ENCODE results near the gene MED23. TPM values are rescaled to one million over a fixed set of nuclear protein-coding genes. Genes with fewer than 3 reads are reported as not detected.

MED23 gene
- total and polyA plus RNA-seq, 10 of the 15 experiments (the other 5 are each of a cell fraction or from before 2014, with no cell fraction given), result 7.1 to 42.9 (median 19.6) TPM

DNA sequence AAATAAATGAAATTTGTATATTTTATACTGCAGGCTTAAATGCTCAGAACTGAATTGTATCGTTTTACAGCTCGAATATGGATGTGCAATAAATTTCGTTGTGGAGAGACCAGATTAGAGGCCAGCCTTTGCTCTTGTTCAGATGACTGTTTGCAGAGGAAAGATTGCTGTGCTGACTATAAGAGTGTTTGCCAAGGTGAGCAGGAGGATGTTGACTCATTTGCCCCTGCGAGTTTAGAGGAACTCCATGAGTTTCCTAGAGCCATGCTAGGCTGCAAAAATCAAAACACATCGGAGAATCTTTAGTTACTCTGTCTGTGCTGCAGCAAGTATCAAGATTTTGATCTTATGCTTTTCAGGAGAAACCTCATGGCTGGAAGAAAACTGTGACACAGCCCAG lies 24.4 kb upstream of the MED23 start:
- Histone ChIP-seq H3K4me2 (ENCODE audit: control insufficient read depth, insufficient read depth) (no peak overlapping the region), H3K79me2 (ENCODE audit: control insufficient read depth, insufficient read depth, low read length) (no peaks in the 10 kb centered on the region), H4K20me1 (ENCODE audit: control insufficient read depth, insufficient read depth) (no peaks in the 10 kb centered on the region), H2AFZ (ENCODE audit: control insufficient read depth, low read depth, low read length) (no peak overlapping the region), H3K27me3 (replicated peaks in 1 of 2; ENCODE audit: control insufficient read depth in 2 of 2, insufficient read depth in 2 of 2, low read length in 1 of 2) (no peaks in the 10 kb centered on the region), H3K4me3 (no peak overlapping the region), H3K9ac (ENCODE audit: control insufficient read depth, insufficient read depth, low read length) (no peak overlapping the region), H3K27ac (ENCODE audit: control insufficient read depth, insufficient read depth) (no peak overlapping the region), H3K4me1 (ENCODE audit: control insufficient read depth, insufficient read depth, low read length) (no peaks in the 10 kb centered on the region), H3K9me3 (replicated peaks; ENCODE audit: control insufficient read depth, insufficient read depth, low read length) (no peaks in the 10 kb centered on the region), H3K36me3 (ENCODE audit: control insufficient read depth in 2 of 2, insufficient read depth in 2 of 2, low read length in 1 of 2) (no peaks in the 10 kb centered on the region)
- 30% methylated on average over 5 of the region's 5 CpGs for WGBS (ENCODE audit: insufficient coverage, insufficient replicate concordance, low lambda C conversion rate, missing lambda C conversion rate)
- no peak for FAIRE-seq
- ATAC-seq, result no peak
- SMC1A ChIA-PET (ENCODE audit: uncharacterized antibody, unreplicated experiment), result no interaction called here
- RAD21 ChIA-PET (ENCODE audit: unreplicated experiment), result no interaction called here
- BruUV-seq (replicated peaks), result no TSS peak
- POLR2A ChIA-PET, result no interaction called here
- CTCF ChIA-PET, result no interaction called here
- DNase-seq (ENCODE audit: low read depth, low spot score), result no peak
- in situ Hi-C loops (cut with MboI), result no loop called here
- TF ChIP-seq RCOR1 (conservative IDR thresholded peaks at IDR 0.05; ENCODE audit: low read depth, low read length), result no peak
- TF ChIP-seq HDAC6 (IDR thresholded peaks at IDR 0.05; ENCODE audit: unreplicated experiment), result no peak
- TF ChIP-seq RELA (IDR thresholded peaks at IDR 0.05; ENCODE audit: borderline replicate concordance, partially characterized antibody), result no peak
- no peak for TF ChIP-seq ZNF207 (IDR thresholded peaks at IDR 0.05; ENCODE audit: borderline replicate concordance)
- no peak for TF ChIP-seq TCF12 (IDR thresholded peaks at IDR 0.05; ENCODE audit: low read depth, low read length)
- intact Hi-C loops (cut with micrococcal nuclease; ENCODE audit: unreplicated experiment), result no loop called here

DNA sequence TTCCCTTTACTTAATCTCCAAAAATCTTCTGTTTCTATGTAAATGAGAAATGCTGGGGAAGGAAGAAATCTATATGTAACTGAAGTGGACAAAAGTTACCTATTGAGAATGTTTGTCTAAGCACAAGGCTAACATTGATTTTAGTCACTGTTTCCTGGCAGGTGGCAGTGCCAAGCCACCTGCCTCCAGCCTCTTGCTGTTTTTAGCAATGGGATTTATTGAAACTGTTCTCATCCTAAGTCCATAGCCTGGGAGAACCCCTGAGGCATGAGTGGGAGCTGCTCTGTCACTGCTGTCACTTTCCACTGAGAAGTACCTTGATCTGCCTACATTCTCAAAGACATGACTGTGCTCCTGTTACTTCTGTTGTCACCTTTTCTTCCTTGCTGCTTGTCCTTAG lies 23.7 kb upstream of the MED23 start:
- Histone ChIP-seq H3K27me3 (replicated peaks in 1 of 2; ENCODE audit: control insufficient read depth in 2 of 2, insufficient read depth in 2 of 2, low read length in 1 of 2) (no peaks in the 10 kb centered on the region), H3K27ac (ENCODE audit: control insufficient read depth, insufficient read depth) (no peak overlapping the region), H3K79me2 (ENCODE audit: control insufficient read depth, insufficient read depth, low read length) (no peaks in the 10 kb centered on the region), H3K4me3 (no peak overlapping the region), H3K9me3 (replicated peaks; ENCODE audit: control insufficient read depth, insufficient read depth, low read length) (no peaks in the 10 kb centered on the region), H3K4me1 (ENCODE audit: control insufficient read depth, insufficient read depth, low read length) (no peaks in the 10 kb centered on the region), H3K4me2 (ENCODE audit: control insufficient read depth, insufficient read depth) (no peak overlapping the region), H3K36me3 (ENCODE audit: control insufficient read depth in 2 of 2, insufficient read depth in 2 of 2, low read length in 1 of 2) (no peaks in the 10 kb centered on the region), H4K20me1 (ENCODE audit: control insufficient read depth, insufficient read depth) (no peaks in the 10 kb centered on the region), H3K9ac (ENCODE audit: control insufficient read depth, insufficient read depth, low read length) (no peak overlapping the region), H2AFZ (ENCODE audit: control insufficient read depth, low read depth, low read length) (no peak overlapping the region)
- intact Hi-C loops (cut with micrococcal nuclease; ENCODE audit: unreplicated experiment), result no loop called here
- no peak for ATAC-seq
- in situ Hi-C loops (cut with MboI), result no loop called here
- CTCF ChIA-PET, result no interaction called here
- no peak for DNase-seq (ENCODE audit: low read depth, low spot score)
- RAD21 ChIA-PET (ENCODE audit: unreplicated experiment), result no interaction called here
- SMC1A ChIA-PET (ENCODE audit: uncharacterized antibody, unreplicated experiment), result no interaction called here
- FAIRE-seq, result no peak
- POLR2A ChIA-PET, result no interaction called here
- BruUV-seq (replicated peaks), result no TSS peak
- TF ChIP-seq NBN (IDR thresholded peaks at IDR 0.05) (no peak), STAT1 (conservative IDR thresholded peaks at IDR 0.05) (no peak), SP1 (IDR thresholded peaks at IDR 0.05; ENCODE audit: low read depth, low read length) (no peak), CHD2 (IDR thresholded peaks at IDR 0.05; ENCODE audit: borderline replicate concordance, low read depth, low read length) (no peak), FOXM1 (IDR thresholded peaks at IDR 0.05; ENCODE audit: low read depth, low read length) (no peak), SMAD1 (IDR thresholded peaks at IDR 0.05; ENCODE audit: low read depth, partially characterized antibody) (no peak), MTA2 (IDR thresholded peaks at IDR 0.05; ENCODE audit: low read depth) (no peak), NFIC (IDR thresholded peaks at IDR 0.05; ENCODE audit: low read depth, low read length) (no peak), SRF (IDR thresholded peaks at IDR 0.05; ENCODE audit: low read depth in 2 of 2, low read length in 2 of 2) (no peak), ZBED1 (IDR thresholded peaks at IDR 0.05; ENCODE audit: borderline replicate concordance) (no peak), KLF5 (IDR thresholded peaks at IDR 0.05; ENCODE audit: partially characterized antibody) (no peak), ZNF24 (IDR thresholded peaks at IDR 0.05) (no peak), NFYA (IDR thresholded peaks at IDR 0.05; ENCODE audit: borderline replicate concordance, low read depth, low read length) (no peak), KDM1A (IDR thresholded peaks at IDR 0.05; ENCODE audit: borderline replicate concordance) (no peak), CREB1 (IDR thresholded peaks at IDR 0.05; ENCODE audit: low read depth) (no peak)
- TF ChIP-seq, protein P1, sequence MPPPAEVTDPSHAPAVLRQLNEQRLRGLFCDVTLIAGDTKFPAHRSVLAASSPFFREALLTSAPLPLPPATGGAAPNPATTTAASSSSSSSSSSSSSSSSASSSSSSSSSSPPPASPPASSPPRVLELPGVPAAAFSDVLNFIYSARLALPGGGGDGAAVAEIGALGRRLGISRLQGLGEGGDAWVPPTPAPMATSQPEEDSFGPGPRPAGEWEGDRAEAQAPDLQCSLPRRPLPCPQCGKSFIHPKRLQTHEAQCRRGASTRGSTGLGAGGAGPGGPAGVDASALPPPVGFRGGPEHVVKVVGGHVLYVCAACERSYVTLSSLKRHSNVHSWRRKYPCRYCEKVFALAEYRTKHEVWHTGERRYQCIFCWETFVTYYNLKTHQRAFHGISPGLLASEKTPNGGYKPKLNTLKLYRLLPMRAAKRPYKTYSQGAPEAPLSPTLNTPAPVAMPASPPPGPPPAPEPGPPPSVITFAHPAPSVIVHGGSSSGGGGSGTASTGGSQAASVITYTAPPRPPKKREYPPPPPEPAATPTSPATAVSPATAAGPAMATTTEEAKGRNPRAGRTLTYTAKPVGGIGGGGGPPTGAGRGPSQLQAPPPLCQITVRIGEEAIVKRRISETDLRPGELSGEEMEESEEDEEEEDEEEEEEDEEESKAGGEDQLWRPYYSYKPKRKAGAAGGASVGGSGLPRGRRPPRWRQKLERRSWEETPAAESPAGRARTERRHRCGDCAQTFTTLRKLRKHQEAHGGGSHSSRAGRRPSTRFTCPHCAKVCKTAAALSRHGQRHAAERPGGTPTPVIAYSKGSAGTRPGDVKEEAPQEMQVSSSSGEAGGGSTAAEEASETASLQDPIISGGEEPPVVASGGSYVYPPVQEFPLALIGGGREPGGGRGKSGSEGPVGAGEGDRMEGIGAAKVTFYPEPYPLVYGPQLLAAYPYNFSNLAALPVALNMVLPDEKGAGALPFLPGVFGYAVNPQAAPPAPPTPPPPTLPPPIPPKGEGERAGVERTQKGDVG (CRISPR knock-in tag; IDR thresholded peaks at IDR 0.05), result no peak

Data from GM12878 (cell line).